Left cardiac atrium (tissue), 4 donors: Measurements from ENCODE around the gene CDV3. TPM values are rescaled to one million over a fixed set of nuclear protein-coding genes. Genes with fewer than 3 reads are reported as not detected.
"Not testable (repeated sequence)": the region's sequence is repeated elsewhere in the genome, so short reads cannot be mapped to it uniquely, and the experiment has no call there.

Experiments used
- ATAC-seq, 2 donors: fragments of 200-7000 bp; cut with Tn5 transposase; one replicate each; pipeline ENCODE4 v1.9.1; 2020; ENCODE audit warnings: mild to moderate bottlenecking in 2 of 2, moderate library complexity in 2 of 2
- DNase-seq: peaks from one replicate; pipeline ENCODE4 v3.0.0-alpha.2; 2020
- intact Hi-C, 2 donors: fragments of 100-400 bp; cut with DNase I; formaldehyde crosslinking; loops; one replicate each; pipeline versions ENCODE4 v1.14.1 to v1.15.1; 2022 to 2023
- long read RNA-seq: library from polyadenylated mRNA; unstranded; transcript quantifications from one replicate; pipeline ENCODE4 v2.0.0, GENCODE V29; 2021
- total RNA-seq, 2 donors: library from RNA; stranded (reverse); fragmentation: NEBNext Ultra II Directional; extraction: Animal tissue kit (Norgen Biotek cat#: 25700); gene quantifications; one replicate each; pipeline ENCODE4 v1.2.1, GENCODE V29; 2021
- donor health status: DM: no; HTN: yes; CAD: no.
- donor health status: DM: no; HTN: yes; CAD: no; lungs with severe emphysema.
- donor health status: DM: yes; HTN: yes; CAD: no.
- donor health status: Dilated cardiomyopathy.

The CDV3 gene
- total RNA-seq, result 100 to 1,000 TPM; 117 to 157 TPM
- long read RNA-seq, partial matches to known transcripts, result 2 of 8 reads
- long read RNA-seq, other reads (novel, unspliced or antisense), result 3 of 8 reads

DNA sequence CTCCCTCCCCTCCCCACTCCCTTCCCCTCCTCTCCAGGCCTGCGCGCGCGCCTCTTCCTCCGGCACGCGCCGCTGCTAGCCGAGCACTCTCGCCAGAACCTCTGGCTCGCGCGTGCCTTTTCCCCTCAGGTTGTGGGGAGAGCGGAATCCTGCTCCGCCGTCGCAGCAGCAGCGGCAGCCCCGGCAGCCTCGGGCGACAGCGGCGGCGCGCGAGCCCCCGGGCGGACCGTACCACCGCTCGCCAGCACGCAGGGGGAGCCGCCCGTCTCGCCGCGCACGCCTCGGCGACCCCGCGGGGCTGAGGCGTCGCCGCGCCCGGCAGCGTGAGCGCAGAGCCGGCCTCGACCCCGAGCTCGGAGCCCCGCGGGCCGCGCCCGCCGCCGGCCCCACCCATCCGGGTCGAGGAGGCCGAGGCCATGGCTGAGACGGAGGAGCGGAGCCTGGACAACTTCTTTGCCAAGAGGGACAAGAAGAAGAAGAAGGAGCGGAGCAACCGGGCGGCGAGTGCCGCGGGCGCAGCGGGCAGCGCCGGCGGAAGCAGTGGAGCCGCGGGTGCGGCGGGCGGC lies at the start of gene CDV3:
Gene CDV3 (plus strand): TSS at position 58 of the 566 bp plus-strand sequence. CDS start 359 bp downstream, at position 417.
- DNase-seq (no peak), ATAC-seq (peak; percentile 26 to 45)
- intact Hi-C loops, result loop anchor here in 1 of 2 donors (5.0 kb wide), 1 partner anchor 851 kb away; the partner anchor contains the start of gene NPHP3

DNA sequence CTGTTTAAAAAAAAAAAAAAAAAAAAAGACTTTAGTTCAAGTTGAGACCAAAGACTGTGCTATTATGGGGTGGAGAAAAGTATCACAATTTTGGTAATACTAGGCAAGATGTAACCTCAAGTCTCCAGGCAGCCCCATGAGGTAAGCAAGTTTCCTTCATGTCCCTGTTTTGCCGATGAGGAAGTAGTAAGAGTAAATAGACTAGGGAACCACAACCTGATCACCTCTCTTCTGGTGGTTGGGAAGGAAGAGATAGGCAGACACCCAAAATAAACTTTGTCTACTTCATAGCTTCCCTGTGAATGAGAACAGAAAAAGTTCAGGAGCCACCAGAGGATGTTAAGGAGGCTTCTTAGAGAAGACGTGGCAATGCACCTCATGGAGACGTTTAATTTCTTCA lies 49.7 kb upstream of the CDV3 start:
- ATAC-seq, intact Hi-C loops, DNase-seq: not testable (repeated sequence)

DNA sequence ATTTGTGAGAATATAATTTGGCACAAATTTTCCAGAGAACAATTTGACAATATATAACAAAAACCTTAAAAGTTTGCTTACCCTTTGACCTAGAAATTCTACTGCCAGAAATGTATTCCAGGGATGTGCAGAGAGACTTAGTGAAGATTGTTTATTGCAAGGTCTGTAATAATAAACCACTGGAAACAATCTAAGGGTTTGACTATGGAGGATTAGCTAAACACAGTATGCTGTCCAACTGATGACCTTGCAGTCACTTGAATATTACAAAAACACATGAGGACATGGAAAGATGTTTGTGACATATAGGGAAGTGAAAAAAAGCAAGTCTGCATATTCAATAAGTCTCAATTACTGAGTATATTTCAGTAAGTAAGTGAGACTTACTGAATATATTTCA lies 48.1 kb upstream of the CDV3 start:
- intact Hi-C loops, result no loop called here
- DNase-seq (no peak), ATAC-seq (no peak)

- no peak for DNase-seq
- intact Hi-C loops, result no loop called here
- ATAC-seq, result no peak
Measured at GRCh38 chr3:133527081-133527715, 46.3 kb upstream of the CDV3 start.

- DNase-seq (no peak), ATAC-seq (no peak)
- intact Hi-C loops, result no loop called here
Measured at GRCh38 chr3:133529809-133530208, 43.7 kb upstream of the CDV3 start.

DNA sequence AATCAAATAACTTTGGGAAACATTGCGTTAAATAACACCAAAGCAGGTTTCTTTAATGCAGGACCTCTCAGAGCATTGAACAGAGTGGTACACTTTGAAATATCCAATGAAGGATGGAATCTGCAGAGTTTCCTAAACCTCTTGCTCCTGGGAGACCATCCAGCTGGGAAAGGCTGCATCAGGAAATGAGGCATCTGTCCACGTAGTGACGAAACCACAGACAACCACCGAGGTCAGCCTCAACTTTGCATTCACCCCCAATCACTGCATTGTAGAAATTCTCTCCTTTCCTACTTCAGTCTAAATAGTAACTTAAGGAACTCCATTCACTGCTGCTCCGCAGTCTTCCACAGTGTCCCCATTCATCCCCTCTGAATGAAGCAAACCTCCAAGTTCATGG lies 41.5 kb upstream of the CDV3 start:
- ATAC-seq, result no peak
- no peak for DNase-seq
- intact Hi-C loops, result no loop called here

DNA sequence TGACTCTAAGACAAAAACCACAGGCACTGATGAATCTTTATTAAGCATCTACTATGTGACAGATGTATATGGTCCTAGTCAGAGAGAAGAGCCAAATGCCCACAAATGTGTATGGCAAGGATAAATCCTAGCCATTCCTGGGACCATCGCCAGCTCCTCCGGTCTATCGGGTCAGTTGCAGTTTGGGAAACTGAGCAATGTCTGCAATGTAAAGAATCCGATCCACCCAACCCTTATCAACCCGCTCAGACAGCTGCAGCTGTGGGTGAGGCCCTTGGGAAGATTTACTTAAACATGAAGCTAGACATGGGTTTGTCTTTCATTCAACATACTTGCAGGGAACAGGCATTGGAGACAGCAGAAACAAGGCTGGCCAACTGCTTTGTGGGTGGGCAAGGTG lies 40.5 kb upstream of the CDV3 start:
- no peak for ATAC-seq

GRCh38 chr3:133535971-133536881 lies 37.3 kb upstream of the CDV3 start:
- no peak for DNase-seq
- intact Hi-C loops, result no loop called here
- ATAC-seq, result peak; percentile 44 to 80

More for the DNA sequence above, 40.5 kb upstream of the CDV3 start:
- DNase-seq, result no peak
- intact Hi-C loops, result no loop called here

GRCh38 chr3:133537131-133537530 lies 36.4 kb upstream of the CDV3 start:
- DNase-seq, intact Hi-C loops, ATAC-seq: not testable (repeated sequence)

GRCh38 chr3:133538154-133538553 lies 35.3 kb upstream of the CDV3 start:
- intact Hi-C loops, result no loop called here
- ATAC-seq (no peak), DNase-seq (no peak)

GRCh38 chr3:133540896-133541674 lies 32.4 kb upstream of the CDV3 start:
- DNase-seq, result no peak
- intact Hi-C loops, result no loop called here
- ATAC-seq, result peak in 1 of 2 donors; percentile 32

DNA sequence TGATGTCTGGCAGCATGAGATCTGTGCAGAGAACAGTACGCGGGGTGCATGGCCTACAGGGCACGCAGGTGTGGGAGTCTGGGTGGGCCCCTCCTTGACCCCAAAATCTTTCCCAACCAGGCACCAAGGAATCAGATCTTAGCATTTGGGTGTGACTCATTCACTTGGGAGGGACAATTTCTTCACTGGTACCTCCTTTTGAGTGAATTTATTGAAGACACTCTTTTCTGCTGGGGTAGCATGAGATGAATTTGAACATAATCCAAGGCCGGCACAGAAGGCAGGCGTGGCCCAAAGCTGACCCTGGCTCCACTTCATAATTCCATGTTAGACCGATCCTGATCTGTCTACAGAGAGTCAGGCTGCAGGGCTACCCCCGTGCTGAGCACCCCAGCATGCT lies 30.6 kb upstream of the CDV3 start:
- intact Hi-C loops, result no loop called here
- DNase-seq (no peak), ATAC-seq (no peak)

DNA sequence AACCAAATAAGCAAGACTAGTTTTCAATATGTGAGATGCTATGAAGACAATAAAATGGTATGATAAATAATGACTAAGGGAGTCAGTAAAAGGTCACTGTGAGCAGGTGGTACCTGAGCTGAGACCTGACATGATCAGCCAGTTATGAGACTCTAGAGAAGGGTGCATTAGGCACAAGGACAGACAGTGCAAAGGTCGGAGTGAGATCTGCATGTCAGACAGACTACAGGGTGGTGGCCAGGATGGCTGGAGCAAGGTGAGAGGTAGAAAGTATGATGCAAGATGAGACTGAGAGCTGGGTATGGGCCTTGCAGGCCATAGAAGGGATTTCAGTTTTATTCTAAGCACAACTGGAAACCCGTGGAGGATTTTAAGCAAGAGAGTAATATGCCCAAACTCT lies 28.5 kb upstream of the CDV3 start:
- DNase-seq, ATAC-seq, intact Hi-C loops: not testable (repeated sequence)

DNA sequence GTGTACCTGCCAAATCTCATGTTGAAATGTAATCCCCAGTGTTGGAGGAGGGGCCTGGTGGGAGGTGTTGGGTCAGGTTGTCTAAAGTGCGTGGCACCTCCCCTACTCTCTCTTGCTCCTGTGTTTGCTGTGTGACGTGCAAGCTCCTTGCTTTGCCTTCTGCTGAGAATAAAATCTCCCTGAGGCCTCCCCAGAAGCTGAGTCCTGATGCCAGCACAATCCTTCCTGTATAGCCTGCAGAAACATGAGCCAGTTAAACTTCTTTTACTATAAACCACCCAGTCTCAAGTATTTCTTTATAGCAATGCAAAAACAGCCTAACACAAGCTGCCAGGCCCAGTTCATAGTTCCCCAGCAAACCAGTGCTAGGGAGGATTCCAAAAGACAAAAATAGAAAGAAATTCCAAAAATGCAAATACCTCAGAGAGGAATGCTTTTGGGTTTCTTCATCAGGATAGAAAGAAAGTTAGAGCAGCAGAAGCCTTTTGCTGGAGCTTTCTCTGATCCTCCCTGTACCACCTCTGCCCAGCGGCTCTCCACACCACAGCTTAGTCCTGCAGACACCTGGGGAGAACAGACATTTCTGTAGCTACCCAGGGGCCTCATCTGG lies 25.9 kb upstream of the CDV3 start:
- ATAC-seq, result peak; percentile 80 to 85
- DNase-seq, result no peak
- intact Hi-C loops, result no loop called here

DNA sequence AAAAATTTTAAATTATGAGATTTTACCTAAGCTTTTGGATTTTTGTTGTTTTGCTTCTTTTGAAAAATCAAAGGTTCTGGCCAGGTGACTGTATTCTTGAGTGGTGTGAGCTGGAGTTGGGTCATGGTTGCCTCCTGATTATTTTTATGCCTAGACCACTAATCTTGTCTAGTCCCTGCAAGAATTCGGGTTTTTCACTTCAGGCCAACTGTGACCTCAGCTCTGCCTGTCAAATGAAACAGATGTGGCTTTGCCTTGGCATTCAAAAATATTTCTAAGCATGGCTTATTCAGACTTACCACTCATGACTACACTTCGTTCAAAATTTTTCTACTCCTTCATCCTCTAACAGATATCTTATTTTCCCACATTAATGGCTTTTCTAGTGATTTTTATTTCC lies 25.4 kb upstream of the CDV3 start:
- peak; percentile 36 to 65 for ATAC-seq
- intact Hi-C loops, result no loop called here
- DNase-seq, result no peak

DNA sequence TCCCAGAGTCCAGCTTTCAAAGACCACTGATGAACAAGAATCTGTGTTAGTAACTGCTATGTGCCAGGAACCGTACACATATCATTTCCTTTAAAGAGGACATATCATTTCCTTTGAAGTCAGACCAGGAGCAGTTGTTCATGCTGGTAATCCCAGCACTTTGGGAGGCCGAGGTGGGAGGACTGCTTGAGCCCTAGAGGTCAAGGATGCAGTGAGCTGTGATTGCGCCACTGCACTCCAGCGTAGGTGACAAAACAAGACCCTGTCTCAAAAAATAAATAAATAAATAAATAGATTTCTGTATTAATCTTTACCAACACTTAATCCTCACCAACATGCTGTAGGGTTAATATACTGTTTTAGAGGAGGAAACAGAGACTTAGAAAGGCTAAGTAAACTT lies 23.9 kb upstream of the CDV3 start:
- DNase-seq, result no peak
- intact Hi-C loops, result no loop called here
- ATAC-seq, result no peak

DNA sequence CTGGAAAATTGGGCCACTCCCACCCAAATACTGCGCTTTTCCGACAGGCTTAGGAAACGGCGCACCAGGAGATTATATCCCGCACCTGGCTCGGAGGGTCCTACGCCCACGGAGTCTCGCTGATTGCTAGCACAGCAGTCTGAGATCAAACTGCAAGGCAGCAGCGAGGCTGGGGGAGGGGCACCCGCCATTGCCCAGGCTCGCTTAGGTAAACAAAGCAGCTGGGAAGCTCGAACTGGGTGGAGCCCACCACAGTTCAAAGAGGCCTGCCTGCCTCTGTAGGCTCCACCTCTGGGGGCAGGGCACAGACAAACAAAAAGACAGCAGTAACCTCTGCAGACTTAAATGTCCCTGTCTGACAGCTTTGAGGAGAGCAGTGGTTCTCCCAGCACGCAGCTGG lies 21.9 kb upstream of the CDV3 start:
- intact Hi-C loops, ATAC-seq, DNase-seq: not testable (repeated sequence)

- intact Hi-C loops, result no loop called here
- no peak for DNase-seq
- ATAC-seq, result no peak
Measured at GRCh38 chr3:133561679-133562078, 11.8 kb upstream of the CDV3 start.

- intact Hi-C loops, result no loop called here
- no peak for ATAC-seq
Measured at GRCh38 chr3:133562376-133562775, 11.1 kb upstream of the CDV3 start.

More at GRCh38 chr3:133562376-133562775, 11.1 kb upstream of the CDV3 start:
- DNase-seq, result no peak
